Caco-2 (cell line): ENCODE measurements around the gene ZFAND2B. TPM values are rescaled to one million over a fixed set of nuclear protein-coding genes. Genes with fewer than 3 reads are reported as not detected.

Experiments
- BruUV-seq: library from RNA; stranded (reverse); fragments of 400-500 nt; replicated peaks from 2 replicates; lab custom pipeline; 2021; lab: Mats Ljungman, UMichigan
- CTCF ChIA-PET: fragments of 300-600 bp; sonication (Branson Sonifier 250); formaldehyde crosslinking; loops from one replicate; lab custom pipeline; 2022; ENCODE audit warnings: antibody characterized with exemption; lab: Charles Lee
- POLR2A ChIA-PET: fragments of 300-600 bp; sonication (Branson Sonifier 250); formaldehyde crosslinking; loops from one replicate; lab custom pipeline; 2022; ENCODE audit warnings: antibody characterized with exemption; lab: Charles Lee
- DNase-seq, 2 experiments: peaks; one replicate each; pipeline versions ENCODE4 v3.0.0 to v3.0.0-alpha.2; 2020 to 2022
- H3K27me3 ChIP-seq: replicated peaks from 2 replicates; pipeline ENCODE4 v1.6.0; 2011; ENCODE audit warnings: low read length; ENCODE audit not compliant: control insufficient read depth, insufficient read depth
- H3K36me3 ChIP-seq: 2 replicates; pipeline ENCODE4 v1.5.1; 2011; ENCODE audit warnings: low read length; ENCODE audit not compliant: control insufficient read depth, insufficient read depth
- H3K4me1 ChIP-seq: fragments of 250-450 bp; sonication (Bioruptor Pico); 2 replicates; pipeline ENCODE4 v1.5.1; 2020; ENCODE audit warnings: mild to moderate bottlenecking
- H3K4me3 ChIP-seq: 2 replicates; pipeline ENCODE4 v1.5.1; 2011; ENCODE audit warnings: low read depth, mild to moderate bottlenecking, control low read depth, low read length
- H3K9me3 ChIP-seq: fragments of 250-450 bp; sonication (Bioruptor Pico); 2 replicates; pipeline ENCODE4 v1.5.1; 2020; ENCODE audit warnings: mild to moderate bottlenecking, moderate library complexity
- H3K27ac Mint-ChIP-seq: one replicate; pipeline ENCODE4 v1.8.0; 2022; ENCODE audit warnings: mixed read lengths; ENCODE audit not compliant: unreplicated experiment
- H3K27me3 Mint-ChIP-seq: one replicate; pipeline ENCODE4 v1.8.0; 2022; ENCODE audit warnings: mixed read lengths; ENCODE audit not compliant: insufficient read depth, unreplicated experiment
- H3K36me3 Mint-ChIP-seq: one replicate; pipeline ENCODE4 v1.8.0; 2022; ENCODE audit warnings: mild to moderate bottlenecking, mixed read lengths; ENCODE audit not compliant: insufficient read depth, unreplicated experiment
- H3K4me1 Mint-ChIP-seq: one replicate; pipeline ENCODE4 v1.8.0; 2022; ENCODE audit warnings: low read depth, mixed read lengths; ENCODE audit not compliant: unreplicated experiment
- H3K4me3 Mint-ChIP-seq: one replicate; pipeline ENCODE4 v1.8.0; 2022; ENCODE audit warnings: mild to moderate bottlenecking, moderate library complexity, mixed read lengths; ENCODE audit not compliant: unreplicated experiment
- H3K9me3 Mint-ChIP-seq: one replicate; pipeline ENCODE4 v1.8.0; 2022; ENCODE audit warnings: mixed read lengths; ENCODE audit not compliant: unreplicated experiment
- intact Hi-C: fragments of 100-400 bp; cut with micrococcal nuclease; formaldehyde crosslinking; loops from one replicate; pipeline ENCODE4 v1.10.0; 2022; ENCODE audit not compliant: unreplicated experiment
- total RNA-seq: library from RNA; stranded (reverse); gene quantifications from 2 replicates; pipeline ENCODE4 v1.2.3, GENCODE V29; 2022
- TF ChIP-seq, protein P1 (sequence below), 2 experiments: fragments of 200-600 bp in 1 of 2; IDR thresholded peaks; 1 replicate in 1 of 2; 2 replicates in 1 of 2; pipeline versions ENCODE4 v1.5.1 to v1.8.0; 2011 to 2022; ENCODE audit warnings: antibody characterized with exemption in 1 of 2, control low read depth in 1 of 2, inconsistent platforms in 1 of 2, low read depth in 1 of 2, low read length in 1 of 2, mild to moderate bottlenecking in 1 of 2, moderate library complexity in 1 of 2; ENCODE audit not compliant: insufficient read depth in 1 of 2, severe bottlenecking in 1 of 2, unreplicated experiment in 1 of 2

ZFAND2B gene
- total RNA-seq, 1 experiment from 2014 or later = 41.8 TPM

DNA sequence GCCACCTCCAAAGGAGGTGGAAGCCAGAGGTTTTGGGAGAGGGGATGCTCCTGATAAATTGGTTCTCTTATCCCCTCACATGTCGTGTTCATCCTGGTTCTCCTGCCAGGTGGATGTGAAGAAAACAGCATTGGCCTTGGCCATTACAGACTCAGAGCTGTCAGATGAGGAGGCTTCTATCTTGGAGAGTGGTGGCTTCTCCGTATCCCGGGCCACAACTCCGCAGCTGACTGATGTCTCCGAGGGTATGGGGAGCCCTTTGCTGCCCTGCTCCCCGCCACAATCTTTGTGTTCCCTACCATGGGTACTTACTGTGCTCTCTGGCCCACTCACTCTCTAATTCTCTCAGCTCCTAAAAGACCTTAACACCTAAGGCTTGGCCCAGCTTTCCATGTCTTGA lies 25.1 kb upstream of the ZFAND2B start:
- TF ChIP-seq, protein P1, sequence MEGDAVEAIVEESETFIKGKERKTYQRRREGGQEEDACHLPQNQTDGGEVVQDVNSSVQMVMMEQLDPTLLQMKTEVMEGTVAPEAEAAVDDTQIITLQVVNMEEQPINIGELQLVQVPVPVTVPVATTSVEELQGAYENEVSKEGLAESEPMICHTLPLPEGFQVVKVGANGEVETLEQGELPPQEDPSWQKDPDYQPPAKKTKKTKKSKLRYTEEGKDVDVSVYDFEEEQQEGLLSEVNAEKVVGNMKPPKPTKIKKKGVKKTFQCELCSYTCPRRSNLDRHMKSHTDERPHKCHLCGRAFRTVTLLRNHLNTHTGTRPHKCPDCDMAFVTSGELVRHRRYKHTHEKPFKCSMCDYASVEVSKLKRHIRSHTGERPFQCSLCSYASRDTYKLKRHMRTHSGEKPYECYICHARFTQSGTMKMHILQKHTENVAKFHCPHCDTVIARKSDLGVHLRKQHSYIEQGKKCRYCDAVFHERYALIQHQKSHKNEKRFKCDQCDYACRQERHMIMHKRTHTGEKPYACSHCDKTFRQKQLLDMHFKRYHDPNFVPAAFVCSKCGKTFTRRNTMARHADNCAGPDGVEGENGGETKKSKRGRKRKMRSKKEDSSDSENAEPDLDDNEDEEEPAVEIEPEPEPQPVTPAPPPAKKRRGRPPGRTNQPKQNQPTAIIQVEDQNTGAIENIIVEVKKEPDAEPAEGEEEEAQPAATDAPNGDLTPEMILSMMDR (IDR thresholded peaks at IDR 0.05; ENCODE audit: insufficient read depth in 1 of 2, low read depth in 1 of 2, low read length in 1 of 2, severe bottlenecking in 1 of 2, unreplicated experiment in 1 of 2) = no peak
- intact Hi-C loops = no loop called here
- Histone ChIP-seq H3K4me3 (no peak overlapping the region), H3K4me1 (peaks cover 7% of the 10 kb centered on the region), H3K36me3 (peaks cover 6% of the 10 kb centered on the region), H3K9me3 (no peaks in the 10 kb centered on the region), H3K27me3 (no peaks in the 10 kb centered on the region; the same call in 1 of the 2 replicates)
- ChIA-PET CTCF (interaction anchor here (0.7 kb wide), 1 partner anchor 24 kb away, joined by 3 read pairs; no protein-coding TSS in a partner anchor), POLR2A (no interaction called here)
- no peak overlapping the region for H3K27ac Mint-ChIP-seq
- no peaks in the 10 kb centered on the region for H3K9me3 Mint-ChIP-seq
- DNase-seq = no peak
- peaks cover 39% of the 10 kb centered on the region for H3K36me3 Mint-ChIP-seq
- peaks cover 8% of the 10 kb centered on the region for H3K4me1 Mint-ChIP-seq
- H3K4me3 Mint-ChIP-seq = no peak overlapping the region
- no TSS peak for BruUV-seq
- H3K27me3 Mint-ChIP-seq = no peaks in the 10 kb centered on the region

DNA sequence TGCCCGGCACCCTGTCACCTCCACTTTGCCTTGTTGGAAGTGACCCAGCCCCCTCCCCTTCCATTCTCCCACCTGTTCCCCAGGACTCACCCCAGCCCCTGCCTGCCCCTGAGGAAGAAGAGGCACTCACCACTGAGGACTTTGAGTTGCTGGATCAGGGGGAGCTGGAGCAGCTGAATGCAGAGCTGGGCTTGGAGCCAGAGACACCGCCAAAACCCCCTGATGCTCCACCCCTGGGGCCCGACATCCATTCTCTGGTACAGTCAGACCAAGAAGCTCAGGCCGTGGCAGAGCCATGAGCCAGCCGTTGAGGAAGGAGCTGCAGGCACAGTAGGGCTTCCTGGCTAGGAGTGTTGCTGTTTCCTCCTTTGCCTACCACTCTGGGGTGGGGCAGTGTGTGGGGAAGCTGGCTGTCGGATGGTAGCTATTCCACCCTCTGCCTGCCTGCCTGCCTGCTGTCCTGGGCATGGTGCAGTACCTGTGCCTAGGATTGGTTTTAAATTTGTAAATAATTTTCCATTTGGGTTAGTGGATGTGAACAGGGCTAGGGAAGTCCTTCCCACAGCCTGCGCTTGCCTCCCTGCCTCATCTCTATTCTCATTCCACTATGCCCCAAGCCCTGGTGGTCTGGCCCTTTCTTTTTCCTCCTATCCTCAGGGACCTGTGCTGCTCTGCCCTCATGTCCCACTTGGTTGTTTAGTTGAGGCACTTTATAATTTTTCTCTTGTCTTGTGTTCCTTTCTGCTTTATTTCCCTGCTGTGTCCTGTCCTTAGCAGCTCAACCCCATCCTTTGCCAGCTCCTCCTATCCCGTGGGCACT lies 24.0 kb upstream of the ZFAND2B start:
- CTCF ChIA-PET = interaction anchor here (0.6 kb wide), 1 partner anchor 202 kb away, joined by 5 read pairs; no protein-coding TSS in a partner anchor
- no peaks in the 10 kb centered on the region for H3K9me3 ChIP-seq
- H3K36me3 ChIP-seq = peaks cover 6% of the 10 kb centered on the region
- intact Hi-C loops = no loop called here
- BruUV-seq = no TSS peak
- H3K4me3 ChIP-seq = no peak overlapping the region
- Mint-ChIP-seq H3K4me3 (no peak overlapping the region), H3K9me3 (no peaks in the 10 kb centered on the region), H3K27ac (no peak overlapping the region), H3K36me3 (peaks cover 33% of the 10 kb centered on the region), H3K4me1 (peaks cover 8% of the 10 kb centered on the region), H3K27me3 (no peaks in the 10 kb centered on the region)
- H3K27me3 ChIP-seq = no peaks in the 10 kb centered on the region; the same call in 1 of the 2 replicates
- DNase-seq = no peak
- TF ChIP-seq, protein P1 (IDR thresholded peaks at IDR 0.05; ENCODE audit: insufficient read depth in 1 of 2, low read depth in 1 of 2, low read length in 1 of 2, severe bottlenecking in 1 of 2, unreplicated experiment in 1 of 2) = no peak
- POLR2A ChIA-PET = no interaction called here
- peaks cover 7% of the 10 kb centered on the region for H3K4me1 ChIP-seq

DNA sequence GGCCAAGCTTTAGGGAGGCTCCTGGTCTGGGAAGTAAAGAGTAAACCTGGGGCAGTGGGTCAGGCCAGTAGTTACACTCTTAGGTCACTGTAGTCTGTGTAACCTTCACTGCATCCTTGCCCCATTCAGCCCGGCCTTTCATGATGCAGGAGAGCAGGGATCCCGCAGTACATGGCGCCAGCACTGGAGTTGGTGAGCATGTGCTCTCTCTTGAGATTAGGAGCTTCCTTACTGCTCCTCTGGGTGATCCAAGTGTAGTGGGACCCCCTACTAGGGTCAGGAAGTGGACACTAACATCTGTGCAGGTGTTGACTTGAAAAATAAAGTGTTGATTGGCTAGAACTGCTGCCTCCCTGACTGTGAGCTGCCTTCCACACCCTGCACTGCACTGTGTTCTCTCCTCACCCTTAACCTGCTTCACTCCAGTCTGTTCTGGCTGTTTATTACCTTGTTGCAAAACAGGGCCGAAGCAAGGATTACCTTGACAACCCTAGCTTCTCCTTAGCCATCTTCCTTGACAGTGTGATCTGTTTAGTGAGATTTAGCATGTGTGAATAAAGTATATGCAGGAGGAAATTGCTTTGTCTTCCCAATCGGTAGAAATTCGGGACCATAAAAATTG lies 23.3 kb upstream of the ZFAND2B start:
- TF ChIP-seq, protein P1 (IDR thresholded peaks at IDR 0.05; ENCODE audit: insufficient read depth in 1 of 2, low read depth in 1 of 2, low read length in 1 of 2, severe bottlenecking in 1 of 2, unreplicated experiment in 1 of 2) = no peak
- Histone ChIP-seq H3K9me3 (no peaks in the 10 kb centered on the region), H3K4me1 (peaks cover 7% of the 10 kb centered on the region), H3K36me3 (peaks cover 6% of the 10 kb centered on the region), H3K27me3 (no peaks in the 10 kb centered on the region; the same call in 1 of the 2 replicates), H3K4me3 (no peak overlapping the region)
- DNase-seq = no peak
- CTCF ChIA-PET = interaction anchor here (0.6 kb wide), 1 partner anchor 202 kb away, joined by 5 read pairs; no protein-coding TSS in a partner anchor
- no peaks in the 10 kb centered on the region for H3K9me3 Mint-ChIP-seq
- no peaks in the 10 kb centered on the region for H3K27me3 Mint-ChIP-seq
- no peak overlapping the region for H3K4me3 Mint-ChIP-seq
- peaks cover 8% of the 10 kb centered on the region for H3K4me1 Mint-ChIP-seq
- no peak overlapping the region for H3K27ac Mint-ChIP-seq
- no TSS peak for BruUV-seq
- intact Hi-C loops = no loop called here
- H3K36me3 Mint-ChIP-seq = peaks cover 25% of the 10 kb centered on the region
- POLR2A ChIA-PET = no interaction called here
